Nephron (organoid): ENCODE data around the gene AHNAK.
"Not testable (repeated sequence)": the region's sequence is repeated elsewhere in the genome, so short reads cannot be mapped to it uniquely, and the experiment has no call there.

Source experiments
- H3K27ac Mint-ChIP-seq, 3 experiments: 2 replicates each; pipeline ENCODE4 v1.8.0; 2020; ENCODE audit warnings: mixed read lengths in 3 of 3, mild to moderate bottlenecking in 2 of 3, moderate library complexity in 1 of 3
- H3K27me3 Mint-ChIP-seq: 2 replicates; pipeline ENCODE4 v1.8.0; 2021; ENCODE audit warnings: low read depth, mild to moderate bottlenecking, moderate library complexity, mixed read lengths
- H3K36me3 Mint-ChIP-seq: 2 replicates; pipeline ENCODE4 v1.8.0; 2020; ENCODE audit warnings: low read depth, mixed read lengths
- H3K4me1 Mint-ChIP-seq: 2 replicates; pipeline ENCODE4 v1.8.0; 2020; ENCODE audit warnings: mixed read lengths
- H3K4me3 Mint-ChIP-seq, 3 experiments: 2 replicates each; pipeline ENCODE4 v1.8.0; 2020; ENCODE audit warnings: mild to moderate bottlenecking in 3 of 3, mixed read lengths in 3 of 3, moderate library complexity in 2 of 3
- H3K9me3 Mint-ChIP-seq: 2 replicates; pipeline ENCODE4 v1.8.0; 2020; ENCODE audit warnings: mixed read lengths
- CTCF ChIP-seq, 3 experiments: fragments of 200-600 bp; sonication (generic); IDR thresholded peaks; one replicate each; pipeline ENCODE4 v1.5.0; 2021; ENCODE audit warnings: antibody characterized with exemption in 3 of 3; ENCODE audit not compliant: unreplicated experiment in 3 of 3

Gene AHNAK

DNA sequence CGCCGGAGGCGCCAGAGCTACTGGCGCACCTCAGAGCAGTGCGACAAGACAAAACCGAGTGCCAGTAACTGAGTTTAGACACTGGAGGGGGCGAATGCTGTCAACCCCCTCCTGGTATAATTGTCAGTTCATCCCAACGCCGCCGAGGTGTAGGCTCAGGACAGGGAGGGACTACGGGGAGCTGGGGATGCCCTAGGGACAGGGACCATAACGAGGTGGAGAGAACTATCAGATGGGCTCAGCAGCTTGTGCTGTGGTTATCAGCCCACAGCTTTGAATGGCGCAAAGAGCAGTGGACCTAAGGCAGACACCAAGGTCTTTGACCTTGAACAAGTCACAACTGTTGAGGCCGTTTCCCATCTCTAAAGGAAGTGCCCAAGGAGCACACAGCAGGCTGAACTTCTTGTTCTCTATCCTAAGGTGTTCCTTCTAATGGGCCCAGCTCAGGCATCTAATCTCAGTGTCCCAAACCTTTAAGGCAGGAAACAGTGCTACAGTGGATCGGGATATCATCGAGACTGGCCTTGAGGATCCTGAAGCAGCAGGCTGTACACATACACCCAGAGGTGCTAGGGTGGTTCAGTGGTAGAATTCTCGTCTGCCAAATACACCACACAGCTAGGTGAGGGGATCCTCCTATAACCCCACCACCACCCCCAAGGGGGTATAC lies 45.7 kb upstream of the AHNAK start:
- no peaks in the 10 kb centered on the region for H3K9me3 Mint-ChIP-seq

DNA sequence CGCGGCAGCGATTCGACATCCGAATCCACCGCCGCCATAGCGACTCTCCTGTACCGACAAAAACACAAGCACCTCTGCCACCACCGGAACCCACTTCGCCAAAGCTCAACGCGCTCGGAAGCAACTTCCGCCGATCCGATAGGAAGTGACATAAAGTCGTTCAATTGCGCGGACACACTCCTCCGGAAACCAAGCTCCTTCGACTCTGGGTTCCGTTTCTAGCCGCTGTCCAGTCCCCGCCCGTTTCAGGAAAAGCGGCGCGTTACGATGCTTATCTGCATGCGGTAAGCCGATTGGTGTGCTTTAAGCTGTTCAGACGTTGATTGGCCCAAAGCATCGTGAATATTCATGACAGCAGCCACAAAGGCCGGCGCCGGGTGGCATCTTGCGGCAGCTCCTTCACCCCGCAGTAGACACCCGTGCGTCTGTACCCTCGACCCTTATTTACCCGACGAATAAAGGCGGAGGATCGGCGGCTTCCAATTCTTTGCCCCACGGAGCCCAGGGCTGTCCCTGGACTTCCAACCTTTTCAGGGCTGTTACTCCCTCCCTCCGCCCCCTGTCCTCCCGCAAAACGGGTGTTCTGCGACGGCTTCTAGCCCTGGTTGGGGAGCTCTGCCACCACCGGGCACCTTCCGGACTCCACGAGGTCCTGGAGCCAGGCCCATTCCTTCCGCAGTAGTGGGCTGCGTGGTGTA lies 45.0 kb upstream of the AHNAK start, which contains the start of gene TUT1:
TUT1 (minus strand) TSS at position 76 of the 698 bp plus-strand sequence; CDS start at position 38, 38 bp downstream.
- peaks cover 21% of the 10 kb centered on the region for H3K4me1 Mint-ChIP-seq
- H3K36me3 Mint-ChIP-seq, result peaks cover 38% of the 10 kb centered on the region
- peak within 1 kb of the TSS; percentile 93 to 97 (median 94) for H3K4me3 Mint-ChIP-seq
- no peaks in the 10 kb centered on the region for H3K9me3 Mint-ChIP-seq
- no peaks in the 10 kb centered on the region for H3K27me3 Mint-ChIP-seq
- peak within 1 kb of the TSS; percentile 91 to 95 (median 93) for H3K27ac Mint-ChIP-seq
- TF ChIP-seq CTCF (IDR thresholded peaks at IDR 0.05; ENCODE audit: unreplicated experiment in 3 of 3), result no peak

More for the DNA sequence above, 45.7 kb upstream of the AHNAK start:
- H3K4me3 Mint-ChIP-seq, result peak overlapping the region; percentile 93 to 97 (median 94)
- TF ChIP-seq CTCF (IDR thresholded peaks at IDR 0.05; ENCODE audit: unreplicated experiment in 3 of 3), result no peak
- H3K4me1 Mint-ChIP-seq, result peaks cover 21% of the 10 kb centered on the region
- H3K27ac Mint-ChIP-seq, result peak overlapping the region; percentile 91 to 95 (median 93)
- H3K27me3 Mint-ChIP-seq, result no peaks in the 10 kb centered on the region
- peaks cover 43% of the 10 kb centered on the region for H3K36me3 Mint-ChIP-seq

DNA sequence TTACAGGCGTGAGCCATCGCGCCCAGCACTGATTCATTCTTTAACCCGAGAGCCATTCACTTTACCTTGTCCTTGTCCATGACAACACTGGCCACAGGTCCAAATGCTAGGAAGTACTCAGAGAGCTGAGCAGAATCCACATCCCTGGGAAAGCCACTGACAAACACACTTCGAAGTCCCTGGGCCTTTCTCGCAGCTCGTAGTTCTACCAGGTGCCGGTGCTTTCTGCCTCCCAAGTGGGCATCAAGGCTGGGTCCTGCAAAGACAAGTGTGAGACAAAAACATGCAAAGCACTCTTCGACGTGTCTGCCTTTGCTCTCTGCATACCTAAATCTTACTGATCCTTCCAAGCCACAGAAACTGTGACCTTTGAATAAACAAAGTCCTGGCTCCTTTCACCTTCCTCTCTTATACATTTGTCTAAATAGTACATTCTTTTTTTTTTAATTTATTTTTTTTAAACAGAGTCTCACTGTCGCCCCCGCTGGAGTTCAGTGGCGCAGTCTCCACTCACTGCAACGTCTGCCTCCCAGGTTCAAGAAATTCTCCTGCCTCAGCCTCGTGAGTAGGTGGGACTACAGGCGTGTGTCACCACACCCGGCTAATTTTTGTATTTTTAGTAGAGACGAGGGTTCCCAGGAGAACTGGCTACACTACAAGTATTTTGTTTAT lies 42.5 kb upstream of the AHNAK start:
- Mint-ChIP-seq H3K9me3 (no peaks in the 10 kb centered on the region), H3K4me3 (peak overlapping the region; percentile 78 to 94 (median 93)), H3K4me1 (peaks cover 21% of the 10 kb centered on the region), H3K27me3 (no peaks in the 10 kb centered on the region), H3K27ac (peak overlapping the region in 1 of 3 experiments; percentile 28), H3K36me3 (peaks cover 23% of the 10 kb centered on the region)
- peak; percentile 21 to 33 (median 28) for TF ChIP-seq CTCF (IDR thresholded peaks at IDR 0.05; ENCODE audit: unreplicated experiment in 3 of 3)

DNA sequence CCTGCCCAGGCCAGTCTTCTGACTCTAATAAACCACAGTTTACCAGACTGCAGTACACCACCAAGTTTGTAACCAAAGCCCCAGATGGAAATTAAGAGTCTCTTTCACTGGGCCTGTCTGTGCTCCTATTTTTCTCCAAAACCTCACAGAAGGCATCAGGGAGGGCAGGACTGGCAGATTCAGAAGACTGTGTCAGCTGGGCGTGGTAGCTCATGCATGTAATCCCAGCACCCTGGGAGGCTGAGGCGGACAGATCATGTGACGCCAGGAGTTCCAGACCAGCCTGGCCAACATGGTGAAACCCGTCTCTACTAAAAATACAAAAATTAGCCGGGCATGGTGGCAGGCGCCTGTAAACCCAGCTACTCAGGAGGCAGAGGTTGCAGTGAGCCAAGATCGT lies 38.8 kb upstream of the AHNAK start:
- H3K27ac Mint-ChIP-seq, H3K27me3 Mint-ChIP-seq, H3K4me1 Mint-ChIP-seq, H3K9me3 Mint-ChIP-seq, H3K4me3 Mint-ChIP-seq: not testable (repeated sequence)
- peaks cover 39% of the 10 kb centered on the region for H3K36me3 Mint-ChIP-seq

- H3K4me3 Mint-ChIP-seq, H3K9me3 Mint-ChIP-seq, H3K27me3 Mint-ChIP-seq, H3K27ac Mint-ChIP-seq, H3K4me1 Mint-ChIP-seq: not testable (repeated sequence)
- peaks cover 41% of the 10 kb centered on the region for H3K36me3 Mint-ChIP-seq
Observed at GRCh38 chr11:62581735-62582134, 35.1 kb upstream of the AHNAK start.

GRCh38 chr11:62580959-62581715 lies 34.5 kb upstream of the AHNAK start:
- Mint-ChIP-seq H3K27me3 (no peaks in the 10 kb centered on the region), H3K9me3 (no peaks in the 10 kb centered on the region), H3K4me3 (no peak overlapping the region), H3K36me3 (peaks cover 43% of the 10 kb centered on the region), H3K27ac (no peak overlapping the region), H3K4me1 (peaks cover 14% of the 10 kb centered on the region)
- TF ChIP-seq CTCF (IDR thresholded peaks at IDR 0.05; ENCODE audit: unreplicated experiment in 3 of 3), result no peak
